IPS DF 4.7 (cell line): ENCODE results near the gene RTF2.

ENCODE experiments used
- DNase-seq: peaks from one replicate; pipeline ENCODE4 v3.0.0-alpha.2; 2013; ENCODE audit warnings: low spot score; ENCODE audit errors: extremely low read depth

Gene RTF2

GRCh38 chr20:56438284-56438683 lies 30.1 kb upstream of the RTF2 start:
- DNase-seq: no peak

- DNase-seq: no peak
These were observed 28.6 kb upstream of the RTF2 start for GRCh38 chr20:56439771-56440291.

- DNase-seq: no peak
These were observed 27.9 kb upstream of the RTF2 start for GRCh38 chr20:56440346-56441007.

- DNase-seq: no peak
These were observed 25.8 kb upstream of the RTF2 start for GRCh38 chr20:56442389-56443365.

- no peak for DNase-seq
These were observed 24.5 kb upstream of the RTF2 start for GRCh38 chr20:56443654-56444540.

GRCh38 chr20:56445130-56445529 lies 23.3 kb upstream of the RTF2 start:
- DNase-seq: no peak

- DNase-seq: no peak
These were observed 22.9 kb upstream of the RTF2 start for GRCh38 chr20:56445540-56445939.

GRCh38 chr20:56447227-56447626 lies 21.2 kb upstream of the RTF2 start:
- DNase-seq: no peak

- no peak for DNase-seq
These were observed 19.0 kb upstream of the RTF2 start for GRCh38 chr20:56449459-56449858.

- DNase-seq: no peak
These were observed 17.2 kb upstream of the RTF2 start for GRCh38 chr20:56451056-56451765.

- DNase-seq: no peak
These were observed 15.1 kb upstream of the RTF2 start for GRCh38 chr20:56453352-56453751.

- no peak for DNase-seq
These were observed 13.7 kb upstream of the RTF2 start for GRCh38 chr20:56454754-56455153.

- DNase-seq: no peak
These were observed 10.1 kb upstream of the RTF2 start for GRCh38 chr20:56458206-56458821.

- DNase-seq: no peak
These were observed 8.0 kb upstream of the RTF2 start for GRCh38 chr20:56460459-56460858.

- no peak for DNase-seq
These were observed 6.9 kb upstream of the RTF2 start for GRCh38 chr20:56461576-56461975.

GRCh38 chr20:56463428-56463827 lies 5.0 kb upstream of the RTF2 start:
- DNase-seq: no peak

GRCh38 chr20:56465997-56466396 lies 2.4 kb upstream of the RTF2 start:
- no peak for DNase-seq

- no peak for DNase-seq
These were observed 485 bp upstream of the RTF2 start for GRCh38 chr20:56467968-56468315.

- DNase-seq: no peak
These were observed 636 bp downstream of the RTF2 start for GRCh38 chr20:56469077-56469449.

GRCh38 chr20:56483970-56484369 lies 15.5 kb downstream of the RTF2 start:
- DNase-seq: no peak
